OCI-LY1 (cell line): ENCODE results near the gene TCEANC.
"Not testable (repeated sequence)": the region's sequence is repeated elsewhere in the genome, so short reads cannot be mapped to it uniquely, and the experiment has no call there.

Source experiments
- H2AFZ ChIP-seq: fragments of 200-600 bp; sonication (generic), shearing (Covaris generic); 2 replicates; pipeline ENCODE4 v1.6.0; 2014; ENCODE audit warnings: antibody characterized with exemption, mild to moderate bottlenecking, low read length
- H3F3A ChIP-seq: fragments of 200-600 bp; sonication (generic), shearing (Covaris generic); 2 replicates; pipeline ENCODE4 v1.6.0; 2014; ENCODE audit warnings: mild to moderate bottlenecking, antibody characterized with exemption, low read length, moderate library complexity; ENCODE audit not compliant: insufficient read depth
- H3K27ac ChIP-seq: fragments of 200-600 bp; sonication (generic); 2 replicates; pipeline ENCODE4 v1.5.1; 2014; ENCODE audit warnings: low read length, mixed run types, mild to moderate bottlenecking, low read depth; ENCODE audit not compliant: poor library complexity, severe bottlenecking
- H3K27me3 ChIP-seq: fragments of 200-600 bp; sonication (generic); 2 replicates; pipeline ENCODE4 v1.6.0; 2014; ENCODE audit warnings: antibody characterized with exemption, mild to moderate bottlenecking, low read length, moderate library complexity; ENCODE audit not compliant: insufficient read depth
- H3K36me3 ChIP-seq: fragments of 200-600 bp; sonication (generic); 2 replicates; pipeline ENCODE4 v1.6.1; 2014; ENCODE audit warnings: mild to moderate bottlenecking, antibody characterized with exemption, low read length, moderate library complexity, mixed read lengths; ENCODE audit not compliant: insufficient read depth
- H3K4me1 ChIP-seq: fragments of 200-600 bp; sonication (generic); 2 replicates; pipeline ENCODE4 v1.5.1; 2014; ENCODE audit warnings: mild to moderate bottlenecking, low read length, moderate library complexity; ENCODE audit not compliant: insufficient read depth, severe bottlenecking
- H3K4me2 ChIP-seq: fragments of 200-600 bp; sonication (generic), shearing (Covaris generic); 2 replicates; pipeline ENCODE4 v1.6.1; 2014; ENCODE audit warnings: low read length
- H3K4me3 ChIP-seq: fragments of 200-600 bp; sonication (generic); 2 replicates; pipeline ENCODE4 v1.5.1; 2014; ENCODE audit warnings: low read length, low read depth, mild to moderate bottlenecking, mixed read lengths; ENCODE audit not compliant: poor library complexity, severe bottlenecking
- H3K79me2 ChIP-seq: fragments of 200-600 bp; shearing (Covaris generic); 2 replicates; pipeline ENCODE4 v1.6.1; 2016; ENCODE audit warnings: mixed run types, low read length, mixed read lengths; ENCODE audit not compliant: insufficient read depth
- H3K9ac ChIP-seq: fragments of 200-600 bp; sonication (generic), shearing (Covaris generic); 2 replicates; pipeline ENCODE4 v1.6.1; 2014; ENCODE audit warnings: mild to moderate bottlenecking, low read length, mixed read lengths
- H3K9me2 ChIP-seq: fragments of 200-600 bp; sonication (generic), shearing (Covaris generic); 2 replicates; pipeline ENCODE4 v1.6.1; 2014; ENCODE audit warnings: low read depth, mild to moderate bottlenecking, low read length, mixed read lengths
- H3K9me3 ChIP-seq: fragments of 200-600 bp; shearing (Covaris generic); 2 replicates; pipeline ENCODE4 v1.6.1; 2014; ENCODE audit warnings: low read length, mixed read lengths
- H4K20me1 ChIP-seq: fragments of 200-600 bp; sonication (generic), shearing (Covaris generic); 2 replicates; pipeline ENCODE4 v1.6.0; 2016; ENCODE audit warnings: mild to moderate bottlenecking, low read length; ENCODE audit not compliant: insufficient read depth
- CTCF ChIP-seq: fragments of 200-600 bp; sonication (generic), shearing (Covaris generic); IDR thresholded peaks from 2 replicates; pipeline ENCODE4 v1.5.1; 2017; ENCODE audit warnings: mild to moderate bottlenecking, antibody characterized with exemption, low read length, moderate library complexity, mixed read lengths
- EZH2 ChIP-seq: fragments of 200-600 bp; sonication (generic), shearing (Covaris generic); IDR thresholded peaks from 2 replicates; pipeline ENCODE4 v1.8.0; 2017; ENCODE audit warnings: borderline replicate concordance, mixed run types, mild to moderate bottlenecking, antibody characterized with exemption, low read length, moderate library complexity, mixed read lengths

TCEANC gene

GRCh38 chrX:13638826-13639225 lies 14.1 kb upstream of the TCEANC start:
- H3K9me2 ChIP-seq, result no peaks in the 10 kb centered on the region
- no peak overlapping the region for H3K9ac ChIP-seq
- no peaks in the 10 kb centered on the region for H3K27me3 ChIP-seq
- no peak overlapping the region for H2AFZ ChIP-seq
- no peak overlapping the region for H3K4me3 ChIP-seq
- H3K79me2 ChIP-seq, result no peaks in the 10 kb centered on the region
- H4K20me1 ChIP-seq, result no peaks in the 10 kb centered on the region
- H3K27ac ChIP-seq, result no peak overlapping the region
- no peaks in the 10 kb centered on the region for H3K4me1 ChIP-seq
- no peaks in the 10 kb centered on the region for H3K9me3 ChIP-seq
- TF ChIP-seq EZH2, result no peak
- no peak for TF ChIP-seq CTCF
- H3K4me2 ChIP-seq, result no peak overlapping the region
- H3K36me3 ChIP-seq, result no peaks in the 10 kb centered on the region
- H3F3A ChIP-seq, result no peaks in the 10 kb centered on the region

GRCh38 chrX:13641684-13642083 lies 11.3 kb upstream of the TCEANC start:
- H2AFZ ChIP-seq, H3K9me2 ChIP-seq, H3K36me3 ChIP-seq, H3K4me2 ChIP-seq, H3K9ac ChIP-seq, H3K27me3 ChIP-seq, H3K27ac ChIP-seq, H3K4me3 ChIP-seq, H4K20me1 ChIP-seq, H3F3A ChIP-seq, H3K79me2 ChIP-seq, H3K4me1 ChIP-seq, H3K9me3 ChIP-seq: not testable (repeated sequence)

GRCh38 chrX:13645464-13646153 lies 7.3 kb upstream of the TCEANC start:
- Histone ChIP-seq H3K4me3 (no peak overlapping the region), H3K79me2 (no peaks in the 10 kb centered on the region), H3F3A (no peaks in the 10 kb centered on the region), H3K36me3 (no peaks in the 10 kb centered on the region), H3K9me2 (no peaks in the 10 kb centered on the region), H3K9ac (no peak overlapping the region), H3K27me3 (no peaks in the 10 kb centered on the region), H2AFZ (no peak overlapping the region), H3K27ac (no peak overlapping the region), H3K4me2 (no peak overlapping the region), H3K4me1 (no peaks in the 10 kb centered on the region), H4K20me1 (no peaks in the 10 kb centered on the region), H3K9me3 (no peaks in the 10 kb centered on the region)
- TF ChIP-seq CTCF (no peak), EZH2 (no peak)

GRCh38 chrX:13646154-13646549 lies 6.8 kb upstream of the TCEANC start:
- Histone ChIP-seq H3K9me2 (no peaks in the 10 kb centered on the region), H3K27ac (no peak overlapping the region), H4K20me1 (no peaks in the 10 kb centered on the region), H3K9me3 (no peaks in the 10 kb centered on the region), H2AFZ (no peak overlapping the region), H3K79me2 (no peaks in the 10 kb centered on the region), H3K36me3 (no peaks in the 10 kb centered on the region), H3K4me2 (no peak overlapping the region), H3K4me3 (no peak overlapping the region), H3F3A (no peaks in the 10 kb centered on the region), H3K27me3 (no peaks in the 10 kb centered on the region), H3K9ac (no peak overlapping the region), H3K4me1 (no peaks in the 10 kb centered on the region)
- TF ChIP-seq CTCF (peak; percentile 58), EZH2 (no peak)
